ENCODE data around the gene CCDC38.

- TF ChIP-seq, protein P1, sequence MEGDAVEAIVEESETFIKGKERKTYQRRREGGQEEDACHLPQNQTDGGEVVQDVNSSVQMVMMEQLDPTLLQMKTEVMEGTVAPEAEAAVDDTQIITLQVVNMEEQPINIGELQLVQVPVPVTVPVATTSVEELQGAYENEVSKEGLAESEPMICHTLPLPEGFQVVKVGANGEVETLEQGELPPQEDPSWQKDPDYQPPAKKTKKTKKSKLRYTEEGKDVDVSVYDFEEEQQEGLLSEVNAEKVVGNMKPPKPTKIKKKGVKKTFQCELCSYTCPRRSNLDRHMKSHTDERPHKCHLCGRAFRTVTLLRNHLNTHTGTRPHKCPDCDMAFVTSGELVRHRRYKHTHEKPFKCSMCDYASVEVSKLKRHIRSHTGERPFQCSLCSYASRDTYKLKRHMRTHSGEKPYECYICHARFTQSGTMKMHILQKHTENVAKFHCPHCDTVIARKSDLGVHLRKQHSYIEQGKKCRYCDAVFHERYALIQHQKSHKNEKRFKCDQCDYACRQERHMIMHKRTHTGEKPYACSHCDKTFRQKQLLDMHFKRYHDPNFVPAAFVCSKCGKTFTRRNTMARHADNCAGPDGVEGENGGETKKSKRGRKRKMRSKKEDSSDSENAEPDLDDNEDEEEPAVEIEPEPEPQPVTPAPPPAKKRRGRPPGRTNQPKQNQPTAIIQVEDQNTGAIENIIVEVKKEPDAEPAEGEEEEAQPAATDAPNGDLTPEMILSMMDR (conservative IDR thresholded peaks at IDR 0.05 in 1 of 2, IDR thresholded peaks at IDR 0.05 in 1 of 2; ENCODE audit: extremely low read depth in 1 of 2, insufficient read depth in 1 of 2, low read depth in 1 of 2, low read length in 2 of 2): no peak
- no peak for TF ChIP-seq EZH2 (IDR thresholded peaks at IDR 0.05; ENCODE audit: borderline replicate concordance, low read length)
These were observed 59.5 kb downstream of the CCDC38 start for GRCh38 chr12:95882873-95883272.
